Effector memory CD8-positive, alpha-beta T cell (primary cell): Measurements from ENCODE around the gene HEG1.

Source experiments
- ATAC-seq: fragments of 150-1000 bp; cut with Tn5 transposase; replicated peaks from 2 replicates; pipeline ENCODE4 v1.10.0; 2021; ENCODE audit warnings: mild to moderate bottlenecking, moderate library complexity
- DNase-seq, 3 experiments: peaks; one replicate each; pipeline ENCODE4 v3.0.0; 2021
- H3K27ac Mint-ChIP-seq, 2 donors: one replicate each; pipeline ENCODE4 v1.8.0; 2022; ENCODE audit warnings: mild to moderate bottlenecking in 2 of 2, mixed read lengths in 2 of 2, moderate library complexity in 2 of 2
- H3K27me3 Mint-ChIP-seq, 2 donors: one replicate each; pipeline ENCODE4 v1.8.0; 2022; ENCODE audit warnings: mixed read lengths in 2 of 2
- H3K36me3 Mint-ChIP-seq: one replicate; pipeline ENCODE4 v1.8.0; 2022; ENCODE audit warnings: mild to moderate bottlenecking, moderate library complexity, mixed read lengths; ENCODE audit not compliant: insufficient read depth
- H3K4me1 Mint-ChIP-seq, 2 donors: one replicate each; pipeline ENCODE4 v1.8.0; 2022; ENCODE audit warnings: low read depth in 2 of 2, mixed read lengths in 2 of 2
- H3K4me3 Mint-ChIP-seq, 2 donors: one replicate each; pipeline ENCODE4 v1.8.0; 2022; ENCODE audit warnings: mild to moderate bottlenecking in 2 of 2, mixed read lengths in 2 of 2, moderate library complexity in 2 of 2
- H3K9me3 Mint-ChIP-seq, 2 donors: one replicate each; pipeline ENCODE4 v1.8.0; 2022; ENCODE audit warnings: mixed read lengths in 2 of 2

HEG1 gene

GRCh38 chr3:124995460-124995994, 60.3 kb downstream of the HEG1 start:
- peaks cover 4 to 8% of the 10 kb centered on the region in 2 donors for H3K4me1 Mint-ChIP-seq
- ATAC-seq = peak; percentile 90
- H3K9me3 Mint-ChIP-seq = no peaks in the 10 kb centered on the region
- H3K36me3 Mint-ChIP-seq = peaks cover 55% of the 10 kb centered on the region
- H3K27me3 Mint-ChIP-seq = no peaks in the 10 kb centered on the region
- peak; percentile 39 to 56 (median 48) for DNase-seq
- no peak overlapping the region for H3K4me3 Mint-ChIP-seq
- H3K27ac Mint-ChIP-seq = peak overlapping the region; percentile 52 to 82

- H3K27ac Mint-ChIP-seq = no peak overlapping the region
- peaks cover 50% of the 10 kb centered on the region for H3K36me3 Mint-ChIP-seq
- H3K4me1 Mint-ChIP-seq = peaks cover 4 to 10% of the 10 kb centered on the region in 2 donors
- H3K27me3 Mint-ChIP-seq = no peaks in the 10 kb centered on the region
- no peak overlapping the region for H3K4me3 Mint-ChIP-seq
- ATAC-seq (no peak), DNase-seq (no peak)
- no peaks in the 10 kb centered on the region for H3K9me3 Mint-ChIP-seq
These were observed 62.3 kb downstream of the HEG1 start for GRCh38 chr3:124993466-124993865.

- Mint-ChIP-seq H3K9me3 (no peaks in the 10 kb centered on the region), H3K36me3 (peaks cover 51% of the 10 kb centered on the region), H3K4me1 (peaks cover 4 to 10% of the 10 kb centered on the region in 2 donors), H3K27me3 (no peaks in the 10 kb centered on the region), H3K4me3 (no peak overlapping the region), H3K27ac (no peak overlapping the region)
- DNase-seq = no peak
- no peak for ATAC-seq
These were observed 63.8 kb downstream of the HEG1 start for GRCh38 chr3:124992041-124992440.

- Mint-ChIP-seq H3K4me1 (peaks cover 0 to 3% of the 10 kb centered on the region in 2 donors), H3K9me3 (no peaks in the 10 kb centered on the region), H3K27me3 (no peaks in the 10 kb centered on the region), H3K4me3 (no peak overlapping the region), H3K36me3 (peaks cover 39% of the 10 kb centered on the region), H3K27ac (no peak overlapping the region)
- ATAC-seq = no peak
- DNase-seq = no peak
These were observed 69.3 kb downstream of the HEG1 start for GRCh38 chr3:124986192-124987143.

GRCh38 chr3:124985349-124985748, 70.4 kb downstream of the HEG1 start:
- Mint-ChIP-seq H3K36me3 (peaks cover 46% of the 10 kb centered on the region), H3K4me3 (no peak overlapping the region), H3K9me3 (no peaks in the 10 kb centered on the region), H3K27me3 (no peaks in the 10 kb centered on the region), H3K4me1 (peaks cover 0 to 3% of the 10 kb centered on the region in 2 donors), H3K27ac (no peak overlapping the region)
- ATAC-seq = no peak
- no peak for DNase-seq

- no peak for DNase-seq
- Mint-ChIP-seq H3K27ac (peak overlapping the region; percentile 77 to 92), H3K4me3 (no peak overlapping the region), H3K9me3 (no peaks in the 10 kb centered on the region), H3K4me1 (peaks cover 2 to 4% of the 10 kb centered on the region in 2 donors), H3K36me3 (peaks cover 41% of the 10 kb centered on the region), H3K27me3 (no peaks in the 10 kb centered on the region)
- no peak for ATAC-seq
These were observed 71.0 kb downstream of the HEG1 start for GRCh38 chr3:124984754-124985153.

- Mint-ChIP-seq H3K36me3 (peaks cover 39% of the 10 kb centered on the region), H3K27me3 (no peaks in the 10 kb centered on the region), H3K4me1 (peaks cover 2 to 4% of the 10 kb centered on the region in 2 donors), H3K9me3 (no peaks in the 10 kb centered on the region), H3K27ac (peak overlapping the region in 1 of 2 donors; percentile 16), H3K4me3 (no peak overlapping the region)
- DNase-seq (no peak), ATAC-seq (no peak)
These were observed 72.9 kb downstream of the HEG1 start for GRCh38 chr3:124982855-124983254.

GRCh38 chr3:124981472-124981871, 74.3 kb downstream of the HEG1 start:
- peaks cover 3 to 4% of the 10 kb centered on the region in 2 donors for H3K4me1 Mint-ChIP-seq
- H3K36me3 Mint-ChIP-seq = peaks cover 34% of the 10 kb centered on the region
- DNase-seq (no peak), ATAC-seq (no peak)
- H3K27ac Mint-ChIP-seq = peak overlapping the region; percentile 25 to 71
- H3K27me3 Mint-ChIP-seq = no peaks in the 10 kb centered on the region
- no peak overlapping the region for H3K4me3 Mint-ChIP-seq
- no peaks in the 10 kb centered on the region for H3K9me3 Mint-ChIP-seq

GRCh38 chr3:124978627-124979026, 77.2 kb downstream of the HEG1 start:
- Mint-ChIP-seq H3K27me3 (no peaks in the 10 kb centered on the region), H3K4me1 (peaks cover 3 to 9% of the 10 kb centered on the region in 2 donors), H3K36me3 (peaks cover 35% of the 10 kb centered on the region), H3K9me3 (no peaks in the 10 kb centered on the region), H3K27ac (no peak overlapping the region), H3K4me3 (no peak overlapping the region)
- no peak for DNase-seq
- ATAC-seq = no peak

- H3K27ac Mint-ChIP-seq = peak overlapping the region in 1 of 2 donors; percentile 16
- H3K27me3 Mint-ChIP-seq = no peaks in the 10 kb centered on the region
- no peak for ATAC-seq
- no peak for DNase-seq
- H3K9me3 Mint-ChIP-seq = no peaks in the 10 kb centered on the region
- H3K4me1 Mint-ChIP-seq = peaks cover 2 to 9% of the 10 kb centered on the region in 2 donors
- H3K36me3 Mint-ChIP-seq = peaks cover 38% of the 10 kb centered on the region
- H3K4me3 Mint-ChIP-seq = no peak overlapping the region
These were observed 79.4 kb downstream of the HEG1 start for GRCh38 chr3:124976383-124976782.

- no peaks in the 10 kb centered on the region for H3K27me3 Mint-ChIP-seq
- peaks cover 41% of the 10 kb centered on the region for H3K36me3 Mint-ChIP-seq
- ATAC-seq (no peak), DNase-seq (no peak)
- H3K27ac Mint-ChIP-seq = peak overlapping the region in 1 of 2 donors; percentile 26
- no peaks in the 10 kb centered on the region for H3K9me3 Mint-ChIP-seq
- H3K4me3 Mint-ChIP-seq = no peak overlapping the region
- H3K4me1 Mint-ChIP-seq = peaks cover 2 to 5% of the 10 kb centered on the region in 2 donors
These were observed 81.1 kb downstream of the HEG1 start for GRCh38 chr3:124974691-124975090.

- peaks cover 46% of the 10 kb centered on the region for H3K36me3 Mint-ChIP-seq
- ATAC-seq = no peak
These were observed 82.5 kb downstream of the HEG1 start for GRCh38 chr3:124973290-124973689.

GRCh38 chr3:124972457-124972856, 83.3 kb downstream of the HEG1 start:
- Mint-ChIP-seq H3K9me3 (no peaks in the 10 kb centered on the region), H3K4me3 (no peak overlapping the region), H3K4me1 (peaks cover 2 to 5% of the 10 kb centered on the region in 2 donors), H3K27me3 (no peaks in the 10 kb centered on the region), H3K36me3 (peaks cover 44% of the 10 kb centered on the region), H3K27ac (no peak overlapping the region)
- no peak for ATAC-seq
- no peak for DNase-seq

More at GRCh38 chr3:124973290-124973689, 82.5 kb downstream of the HEG1 start:
- no peak for DNase-seq
- Mint-ChIP-seq H3K4me1 (peaks cover 2 to 5% of the 10 kb centered on the region in 2 donors), H3K27me3 (no peaks in the 10 kb centered on the region), H3K27ac (peak overlapping the region; percentile 17 to 49), H3K4me3 (no peak overlapping the region), H3K9me3 (no peaks in the 10 kb centered on the region)
